Measurements from ENCODE around the gene KIF19. TPM values are rescaled to one million over a fixed set of nuclear protein-coding genes. Genes with fewer than 3 reads are reported as not detected.
A peak's percentile ranks its signal among the peaks of the same experiment; 100 is the strongest.
"Not testable (repeated sequence)": the region's sequence is repeated elsewhere in the genome, so short reads cannot be mapped to it uniquely, and the experiment has no call there.

Gene KIF19, protein sequence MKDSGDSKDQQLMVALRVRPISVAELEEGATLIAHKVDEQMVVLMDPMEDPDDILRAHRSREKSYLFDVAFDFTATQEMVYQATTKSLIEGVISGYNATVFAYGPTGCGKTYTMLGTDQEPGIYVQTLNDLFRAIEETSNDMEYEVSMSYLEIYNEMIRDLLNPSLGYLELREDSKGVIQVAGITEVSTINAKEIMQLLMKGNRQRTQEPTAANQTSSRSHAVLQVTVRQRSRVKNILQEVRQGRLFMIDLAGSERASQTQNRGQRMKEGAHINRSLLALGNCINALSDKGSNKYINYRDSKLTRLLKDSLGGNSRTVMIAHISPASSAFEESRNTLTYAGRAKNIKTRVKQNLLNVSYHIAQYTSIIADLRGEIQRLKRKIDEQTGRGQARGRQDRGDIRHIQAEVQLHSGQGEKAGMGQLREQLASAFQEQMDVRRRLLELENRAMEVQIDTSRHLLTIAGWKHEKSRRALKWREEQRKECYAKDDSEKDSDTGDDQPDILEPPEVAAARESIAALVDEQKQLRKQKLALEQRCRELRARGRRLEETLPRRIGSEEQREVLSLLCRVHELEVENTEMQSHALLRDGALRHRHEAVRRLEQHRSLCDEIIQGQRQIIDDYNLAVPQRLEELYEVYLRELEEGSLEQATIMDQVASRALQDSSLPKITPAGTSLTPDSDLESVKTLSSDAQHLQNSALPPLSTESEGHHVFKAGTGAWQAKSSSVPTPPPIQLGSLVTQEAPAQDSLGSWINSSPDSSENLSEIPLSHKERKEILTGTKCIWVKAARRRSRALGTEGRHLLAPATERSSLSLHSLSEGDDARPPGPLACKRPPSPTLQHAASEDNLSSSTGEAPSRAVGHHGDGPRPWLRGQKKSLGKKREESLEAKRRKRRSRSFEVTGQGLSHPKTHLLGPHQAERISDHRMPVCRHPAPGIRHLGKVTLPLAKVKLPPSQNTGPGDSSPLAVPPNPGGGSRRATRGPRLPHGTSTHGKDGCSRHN
- total RNA-seq, result under 1 TPM; 0.56 to 0.95 TPM

GRCh38 chr17:74325743-74326379, at the start of gene KIF19:
KIF19 (plus strand) TSS chr17:74326226; CDS start chr17:74326350, 124 bp downstream.
- H3K4me1 ChIP-seq (ENCODE audit: control insufficient read depth in 1 of 2, low read depth in 2 of 2), result peaks cover 0 to 23% of the 10 kb centered on the region in 2 donors
- H3K27ac ChIP-seq, result no peak within 1 kb of the TSS
- H3K4me3 ChIP-seq, result peak within 1 kb of the TSS; percentile 66
- H3K9me3 ChIP-seq, result no peaks in the 10 kb centered on the region
- H3K27me3 ChIP-seq (replicated peaks; ENCODE audit: insufficient read depth), result no peaks in the 10 kb centered on the region
- H3K36me3 ChIP-seq, result no peaks in the 10 kb centered on the region
- DNase-seq (ENCODE audit: low spot score), result no peak
- ATAC-seq (ENCODE audit: insufficient number of reproducible peaks, low FRiP score, low read depth), result no peak
- TF ChIP-seq, protein P1, sequence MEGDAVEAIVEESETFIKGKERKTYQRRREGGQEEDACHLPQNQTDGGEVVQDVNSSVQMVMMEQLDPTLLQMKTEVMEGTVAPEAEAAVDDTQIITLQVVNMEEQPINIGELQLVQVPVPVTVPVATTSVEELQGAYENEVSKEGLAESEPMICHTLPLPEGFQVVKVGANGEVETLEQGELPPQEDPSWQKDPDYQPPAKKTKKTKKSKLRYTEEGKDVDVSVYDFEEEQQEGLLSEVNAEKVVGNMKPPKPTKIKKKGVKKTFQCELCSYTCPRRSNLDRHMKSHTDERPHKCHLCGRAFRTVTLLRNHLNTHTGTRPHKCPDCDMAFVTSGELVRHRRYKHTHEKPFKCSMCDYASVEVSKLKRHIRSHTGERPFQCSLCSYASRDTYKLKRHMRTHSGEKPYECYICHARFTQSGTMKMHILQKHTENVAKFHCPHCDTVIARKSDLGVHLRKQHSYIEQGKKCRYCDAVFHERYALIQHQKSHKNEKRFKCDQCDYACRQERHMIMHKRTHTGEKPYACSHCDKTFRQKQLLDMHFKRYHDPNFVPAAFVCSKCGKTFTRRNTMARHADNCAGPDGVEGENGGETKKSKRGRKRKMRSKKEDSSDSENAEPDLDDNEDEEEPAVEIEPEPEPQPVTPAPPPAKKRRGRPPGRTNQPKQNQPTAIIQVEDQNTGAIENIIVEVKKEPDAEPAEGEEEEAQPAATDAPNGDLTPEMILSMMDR (IDR thresholded peaks at IDR 0.05), result no peak

DNA sequence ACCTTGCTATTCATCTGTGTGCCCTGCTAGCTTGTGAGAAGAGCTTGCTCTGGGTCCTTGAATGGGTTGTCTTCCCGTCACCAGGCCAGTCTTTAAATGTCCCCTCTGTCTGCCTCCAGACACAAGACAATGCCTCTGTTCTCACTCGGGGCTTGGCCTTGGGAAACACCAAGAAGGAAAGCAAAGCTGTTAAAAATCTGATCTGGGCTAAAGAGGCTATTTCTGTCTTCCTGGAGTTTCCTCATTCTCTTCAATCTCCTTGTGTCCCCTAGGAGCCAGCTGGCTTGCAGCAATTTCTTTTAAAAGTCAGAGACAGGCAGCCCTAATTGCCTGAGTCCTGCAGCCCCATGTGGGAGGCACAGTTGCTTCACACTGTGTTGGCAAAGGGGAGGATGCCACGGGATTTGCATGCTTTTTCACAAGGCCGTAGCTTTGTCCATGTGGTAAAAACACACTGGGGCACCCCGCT, 49.5 kb upstream of the KIF19 start:
- no peak overlapping the region for H3K4me3 ChIP-seq
- H3K4me1 ChIP-seq (ENCODE audit: control insufficient read depth in 1 of 2, low read depth in 2 of 2), result no peaks in the 10 kb centered on the region
- no peak for DNase-seq (ENCODE audit: low spot score)

DNA sequence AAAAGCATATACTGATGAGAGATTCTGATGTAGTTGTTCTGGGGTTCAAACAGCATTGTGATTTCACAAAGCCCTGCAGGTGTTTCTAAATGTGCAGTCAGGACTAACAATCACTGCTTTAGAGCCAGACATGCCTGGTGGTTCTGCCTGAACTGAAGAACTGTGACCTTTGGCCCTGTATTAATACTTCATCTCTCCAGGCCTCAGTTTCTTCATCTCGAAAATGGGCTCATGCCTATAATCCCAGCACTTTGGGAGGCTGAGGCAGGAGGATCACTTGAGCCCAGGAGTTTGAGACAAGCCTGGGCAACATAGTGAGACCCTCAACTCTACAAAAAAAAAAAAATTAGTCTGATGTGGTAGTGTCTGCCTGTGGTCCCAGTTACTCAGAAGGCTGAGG, 48.1 kb upstream of the KIF19 start:
- Histone ChIP-seq H3K27me3 (replicated peaks; ENCODE audit: insufficient read depth) (no peaks in the 10 kb centered on the region), H3K4me1 (ENCODE audit: control insufficient read depth in 1 of 2, low read depth in 2 of 2) (no peaks in the 10 kb centered on the region), H3K9me3 (no peaks in the 10 kb centered on the region), H3K4me3 (no peak overlapping the region), H3K27ac (no peak overlapping the region), H3K36me3 (no peaks in the 10 kb centered on the region)
- DNase-seq (ENCODE audit: low spot score) (no peak), ATAC-seq (ENCODE audit: insufficient number of reproducible peaks, low FRiP score, low read depth) (no peak)
- TF ChIP-seq, protein P1 (IDR thresholded peaks at IDR 0.05), result no peak

More for the DNA sequence above, 49.5 kb upstream of the KIF19 start:
- Histone ChIP-seq H3K36me3 (no peaks in the 10 kb centered on the region), H3K27ac (no peak overlapping the region), H3K27me3 (replicated peaks; ENCODE audit: insufficient read depth) (no peaks in the 10 kb centered on the region), H3K9me3 (no peaks in the 10 kb centered on the region)
- ATAC-seq (ENCODE audit: insufficient number of reproducible peaks, low FRiP score, low read depth), result no peak
- TF ChIP-seq, protein P1 (IDR thresholded peaks at IDR 0.05), result no peak

DNA sequence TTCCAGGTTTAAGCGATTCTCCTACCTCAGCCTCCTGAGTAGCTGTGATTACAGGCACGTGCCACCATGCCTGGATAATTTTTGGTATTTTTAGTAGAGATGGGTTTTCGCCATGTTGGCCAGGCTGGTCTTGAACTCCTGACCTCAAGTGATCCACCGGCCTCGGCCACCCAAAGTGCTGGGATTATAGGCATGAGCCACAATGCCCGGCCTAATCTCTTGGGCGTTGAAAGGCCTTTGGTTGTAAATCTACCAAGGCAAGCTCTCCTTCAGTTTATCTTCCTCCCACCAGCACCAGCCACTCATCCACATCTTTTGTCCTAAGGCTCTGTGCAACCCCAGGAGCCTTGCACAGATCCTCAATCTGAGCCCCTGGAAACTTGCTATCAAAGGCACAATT, 46.4 kb upstream of the KIF19 start:
- H3K27me3 ChIP-seq (replicated peaks; ENCODE audit: insufficient read depth); ATAC-seq (ENCODE audit: insufficient number of reproducible peaks, low FRiP score, low read depth); H3K4me1 ChIP-seq (ENCODE audit: control insufficient read depth in 1 of 2, low read depth in 2 of 2); H3K27ac ChIP-seq; H3K36me3 ChIP-seq; H3K9me3 ChIP-seq; DNase-seq (ENCODE audit: low spot score); H3K4me3 ChIP-seq: not testable (repeated sequence)

DNA sequence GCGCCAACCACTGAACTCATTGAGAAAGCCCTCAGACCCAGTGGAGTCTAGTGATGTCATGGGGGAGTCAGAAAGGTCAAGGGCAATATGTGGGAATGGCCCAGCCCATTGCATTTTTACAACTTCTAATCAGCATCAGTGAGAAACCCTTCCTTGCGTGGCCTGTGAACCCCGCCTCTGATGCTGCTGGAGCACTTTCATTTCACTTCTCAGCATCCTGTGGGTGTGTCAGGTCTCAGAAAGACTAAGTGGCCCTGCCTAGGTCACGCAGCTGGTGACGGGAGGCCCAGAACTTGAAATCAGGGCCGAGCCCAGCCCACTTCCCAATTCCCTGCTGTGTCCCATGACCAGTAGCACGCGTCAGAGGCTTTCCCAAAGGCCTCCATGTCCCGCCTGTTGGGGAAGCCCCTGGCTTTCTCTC, 45.9 kb upstream of the KIF19 start:
- ATAC-seq (ENCODE audit: insufficient number of reproducible peaks, low FRiP score, low read depth) (no peak), DNase-seq (ENCODE audit: low spot score) (no peak)
- TF ChIP-seq, protein P1 (IDR thresholded peaks at IDR 0.05), result no peak
- Histone ChIP-seq H3K9me3 (no peaks in the 10 kb centered on the region), H3K27me3 (replicated peaks; ENCODE audit: insufficient read depth) (no peaks in the 10 kb centered on the region), H3K36me3 (no peaks in the 10 kb centered on the region), H3K27ac (no peak overlapping the region), H3K4me1 (ENCODE audit: control insufficient read depth in 1 of 2, low read depth in 2 of 2) (no peaks in the 10 kb centered on the region), H3K4me3 (no peak overlapping the region)

Measured in thoracic aorta (tissue), 2 donors.